Endothelial cell of umbilical vein (primary cell): ENCODE data around the gene GRSF1. TPM values are rescaled to one million over a fixed set of nuclear protein-coding genes. Genes with fewer than 3 reads are reported as not detected.
A peak's percentile ranks its signal among the peaks of the same experiment; 100 is the strongest.

ENCODE experiments used
- BruUV-seq: library from RNA; stranded (reverse); fragments of 400-500 nt; replicated peaks from 2 replicates; lab custom pipeline; 2021; lab: Mats Ljungman, UMichigan
- CTCF ChIA-PET: fragments of 300-600, 350-600 bp; sonication (Branson Sonifier 250); formaldehyde crosslinking; loops from one replicate; lab custom pipeline; 2021; ENCODE audit warnings: antibody characterized with exemption, inconsistent platforms; lab: Charles Lee
- POLR2A ChIA-PET: fragments of 300-600, 350-600 bp; sonication (Branson Sonifier 250); formaldehyde crosslinking; loops from one replicate; lab custom pipeline; 2021; ENCODE audit warnings: antibody characterized with exemption, inconsistent platforms; lab: Charles Lee
- DNase-seq: peaks from one replicate; pipeline ENCODE4 v3.0.0-alpha.2; 2011; ENCODE audit warnings: low read depth, low spot score
- FAIRE-seq: peaks from 2 replicates; lab custom pipeline; 2011; peaks lifted over from hg19 to GRCh38; lab: Jason Lieb, UNC
- H2AFZ ChIP-seq: 2 replicates; pipeline ENCODE4 v1.6.0; 2012; ENCODE audit warnings: low read depth, low read length, control low read depth, inconsistent platforms
- H3K27ac ChIP-seq: 2 replicates; pipeline ENCODE4 v1.5.1; 2011; ENCODE audit warnings: low read depth, mild to moderate bottlenecking, control low read depth, low read length, moderate library complexity; ENCODE audit not compliant: insufficient read depth
- H3K27me3 ChIP-seq, 2 experiments: 2 replicates each; pipeline versions ENCODE4 v1.6.0 to v1.6.1; 2011; ENCODE audit warnings: low read length in 2 of 2, mixed read lengths in 1 of 2; ENCODE audit not compliant: control insufficient read depth in 2 of 2, insufficient read depth in 2 of 2
- H3K36me3 ChIP-seq, 2 experiments: 2 replicates in 1 of 2; 3 replicates in 1 of 2; pipeline ENCODE4 v1.5.1; 2011; ENCODE audit warnings: low read length in 2 of 2, mild to moderate bottlenecking in 1 of 2, moderate library complexity in 1 of 2; ENCODE audit not compliant: control insufficient read depth in 2 of 2, insufficient read depth in 2 of 2; ENCODE audit errors: extremely low read depth in 1 of 2
- H3K4me1 ChIP-seq: 3 replicates; pipeline ENCODE4 v1.5.1; 2011; ENCODE audit warnings: mild to moderate bottlenecking, low read length; ENCODE audit not compliant: control insufficient read depth, insufficient read depth; ENCODE audit errors: extremely low read depth
- H3K4me2 ChIP-seq: 2 replicates; pipeline ENCODE4 v1.6.1; 2011; ENCODE audit warnings: low read length, control low read depth, mixed read lengths; ENCODE audit not compliant: insufficient read depth
- H3K4me3 ChIP-seq, 3 experiments: fragments of 200-600 bp in 1 of 3; sonication (generic), shearing (Covaris generic) in 1 of 3; replicated peaks in 1 of 3; 2 replicates each; pipeline ENCODE4 v1.5.1; 2011 to 2016; ENCODE audit warnings: control low read depth in 3 of 3, low read length in 3 of 3, mild to moderate bottlenecking in 2 of 3, inconsistent platforms in 1 of 3, low read depth in 1 of 3, moderate library complexity in 1 of 3; ENCODE audit not compliant: insufficient read depth in 1 of 3
- H3K79me2 ChIP-seq: 2 replicates; pipeline ENCODE4 v1.6.0; 2012; ENCODE audit warnings: low read length, inconsistent platforms; ENCODE audit not compliant: control insufficient read depth, insufficient read depth
- H3K9ac ChIP-seq: replicated peaks from 2 replicates; pipeline ENCODE3; 2011; ENCODE audit warnings: low read length, control low read depth; ENCODE audit not compliant: insufficient read depth; ENCODE audit errors: extremely low read depth
- H3K9me1 ChIP-seq: replicated peaks from 3 replicates; pipeline ENCODE4 v1.6.0; 2011; ENCODE audit warnings: mild to moderate bottlenecking, low read length; ENCODE audit not compliant: control insufficient read depth, insufficient read depth; ENCODE audit errors: extremely low read depth
- H3K9me3 ChIP-seq: replicated peaks from 2 replicates; pipeline ENCODE4 v1.5.1; 2012; ENCODE audit warnings: low read length, inconsistent platforms; ENCODE audit not compliant: control insufficient read depth, insufficient read depth
- H4K20me1 ChIP-seq: replicated peaks from 2 replicates; pipeline ENCODE3; 2011; ENCODE audit warnings: mild to moderate bottlenecking, low read length; ENCODE audit not compliant: control insufficient read depth, insufficient read depth; ENCODE audit errors: extremely low read depth
- CTCF ChIP-seq, 2 donors: IDR thresholded peaks; 1 replicate in 1 of 2; 2 replicates in 1 of 2; pipeline ENCODE4 v1.5.1; 2011; ENCODE audit warnings: low read length in 2 of 2, mild to moderate bottlenecking in 2 of 2, moderate library complexity in 2 of 2, control low read depth in 1 of 2, inconsistent platforms in 1 of 2, low read depth in 1 of 2; ENCODE audit not compliant: insufficient read depth in 1 of 2; ENCODE audit errors: extremely low read depth in 1 of 2
- EZH2 ChIP-seq: IDR thresholded peaks from 2 replicates; pipeline ENCODE4 v1.6.1; 2012; ENCODE audit warnings: borderline replicate concordance, low read depth, mild to moderate bottlenecking, moderate library complexity, low read length, inconsistent platforms; ENCODE audit not compliant: severe bottlenecking
- FOS ChIP-seq: IDR thresholded peaks from 2 replicates; pipeline ENCODE4 v1.6.1; 2011; ENCODE audit warnings: mild to moderate bottlenecking, low read length, moderate library complexity, borderline replicate concordance; ENCODE audit not compliant: insufficient read depth
- GATA2 ChIP-seq: IDR thresholded peaks from 2 replicates; pipeline ENCODE4 v1.7.0; 2011; ENCODE audit warnings: low read depth, mild to moderate bottlenecking, moderate library complexity, mixed read lengths, low read length; ENCODE audit not compliant: insufficient read length, insufficient read depth
- JUN ChIP-seq: IDR thresholded peaks from 2 replicates; pipeline ENCODE4 v1.6.1; 2011; ENCODE audit warnings: borderline replicate concordance, low read depth; ENCODE audit not compliant: insufficient read length, insufficient read depth
- MAX ChIP-seq: IDR thresholded peaks from 2 replicates; pipeline ENCODE4 v1.6.1; 2011; ENCODE audit not compliant: insufficient read depth, insufficient read length
- MYC ChIP-seq: IDR thresholded peaks from one replicate; pipeline ENCODE4 v1.6.1; 2011; ENCODE audit warnings: mild to moderate bottlenecking, low read depth, low read length
- POLR2A ChIP-seq: IDR thresholded peaks from 2 replicates; pipeline ENCODE4 v1.6.1; 2012; ENCODE audit warnings: low read depth, mild to moderate bottlenecking, control low read depth, low read length
- POLR2AphosphoS5 ChIP-seq: IDR thresholded peaks from 2 replicates; pipeline ENCODE4 v1.6.1; 2012; ENCODE audit warnings: low read depth, mild to moderate bottlenecking, control low read depth, low read length, moderate library complexity; ENCODE audit not compliant: insufficient read depth
- dilution Hi-C: fragments of 300-500 bp; cut with MboI; formaldehyde crosslinking; loops from one replicate; pipeline ENCODE4 v1.15.0; 2019; ENCODE audit warnings: low sequenced_read_pairs; ENCODE audit not compliant: extremely low pct_ligation_motif_present
- intact Hi-C: fragments of 100-400 bp; cut with micrococcal nuclease; formaldehyde crosslinking; loops from one replicate; pipeline ENCODE4 v1.10.0; 2022
- polyA plus RNA-seq, 4 experiments: library from polyadenylated mRNA; depleted of rRNA in 3 of 4; stranded (reverse) in 3 of 4; unstranded in 1 of 4; fragments of >200 nt; gene quantifications; 2 replicates each; pipeline versions ENCODE4 v1.2.1 to v1.2.3, GENCODE V29; 2011 to 2012; ENCODE audit warnings: missing spikeins in 1 of 4
- total RNA-seq: library from RNA; stranded (reverse); gene quantifications from 2 replicates; pipeline ENCODE4 v1.2.3, GENCODE V29; 2021

Gene GRSF1
- total and polyA plus RNA-seq, 2 donors (not counting 3 experiments of a cell fraction or from before 2014, with no cell fraction given) = 29.1 to 70.7 TPM

- peaks cover 0 to 3% of the 10 kb centered on the region in 2 experiments for H3K36me3 ChIP-seq
- no peaks in the 10 kb centered on the region for H3K27me3 ChIP-seq
- no peaks in the 10 kb centered on the region for H3K9me1 ChIP-seq
- CTCF ChIA-PET = interaction anchor here (0.7 to 1.4 kb wide), 4 partner anchors 18 to 75 kb away, joined by 3 to 4 read pairs (median 4); no protein-coding TSS in a partner anchor
- peak overlapping the region; percentile 16 for H3K9ac ChIP-seq
- no peaks in the 10 kb centered on the region for H3K9me3 ChIP-seq
- DNase-seq (peak; percentile 90), FAIRE-seq (peak; percentile 88)
- no TSS peak for BruUV-seq
- no peak overlapping the region for H2AFZ ChIP-seq
- H3K4me1 ChIP-seq = peaks cover 13% of the 10 kb centered on the region
- H3K27ac ChIP-seq = peak overlapping the region; percentile 63
- POLR2A ChIA-PET = no interaction called here
- dilution Hi-C loops (no loop called here), intact Hi-C loops (loop anchor here (5.0 kb wide), 1 partner anchor 72 kb away; no protein-coding TSS in a partner anchor)
- no peaks in the 10 kb centered on the region for H3K79me2 ChIP-seq
- peak overlapping the region; percentile 64 for H3K4me2 ChIP-seq
- H4K20me1 ChIP-seq = no peaks in the 10 kb centered on the region
- TF ChIP-seq MYC = no peak
- TF ChIP-seq GATA2 = peak; percentile 58
- peak overlapping the region in 1 of 3 experiments; percentile 3 for H3K4me3 ChIP-seq
Measured at GRCh38 chr4:70778888-70779422, 60.7 kb downstream of the GRSF1 start.

GRCh38 chr4:70772929-70773555 is 66.6 kb downstream of the GRSF1 start:
- intact Hi-C loops = no loop called here
- POLR2A ChIA-PET = no interaction called here
- no peak for DNase-seq
- Histone ChIP-seq H3K4me3 (no peak overlapping the region), H4K20me1 (no peaks in the 10 kb centered on the region), H3K4me1 (peaks cover 10% of the 10 kb centered on the region), H3K9me3 (no peaks in the 10 kb centered on the region), H3K9me1 (no peaks in the 10 kb centered on the region), H3K27me3 (no peaks in the 10 kb centered on the region), H3K27ac (no peak overlapping the region), H3K4me2 (no peak overlapping the region), H3K36me3 (no peaks in the 10 kb centered on the region), H3K9ac (no peak overlapping the region), H3K79me2 (no peaks in the 10 kb centered on the region), H2AFZ (no peak overlapping the region)
- BruUV-seq = no TSS peak
- dilution Hi-C loops = no loop called here
- TF ChIP-seq POLR2AphosphoS5 (no peak), MAX (no peak), POLR2A (no peak), FOS (no peak), EZH2 (no peak), GATA2 (no peak), CTCF (IDR thresholded peaks at IDR 0.05; ENCODE audit: extremely low read depth in 1 of 2, insufficient read depth in 1 of 2, low read depth in 1 of 2, low read length in 2 of 2) (no peak), JUN (no peak)
- CTCF ChIA-PET = no interaction called here
- FAIRE-seq = no peak
